Cardiac muscle cell (in vitro differentiated cells and primary cell): Measurements from ENCODE around the gene FCHO1. TPM values are rescaled to one million over a fixed set of nuclear protein-coding genes. Genes with fewer than 3 reads are reported as not detected.

Experiments
- DNase-seq, 2 donors: peaks; one replicate each; pipeline versions ENCODE4 v3.0.0 to v3.0.0-alpha.2; 2010 to 2017; ENCODE audit warnings: low read depth in 1 of 2, low spot score in 1 of 2
- H3K27ac ChIP-seq: fragments of 200-600 bp; sonication (generic); 2 replicates; pipeline ENCODE4 v1.5.1; 2016
- H3K27me3 ChIP-seq: fragments of 200-600 bp; sonication (generic); 2 replicates; pipeline ENCODE4 v1.6.0; 2016; ENCODE audit warnings: control low read depth
- H3K36me3 ChIP-seq: fragments of 200-600 bp; sonication (generic); 2 replicates; pipeline ENCODE4 v1.5.1; 2016; ENCODE audit warnings: control low read depth
- H3K4me1 ChIP-seq: fragments of 200-600 bp; sonication (generic); 2 replicates; pipeline ENCODE4 v1.8.1; 2017; ENCODE audit warnings: low read depth, mild to moderate bottlenecking, mixed run types
- H3K4me3 ChIP-seq: fragments of 200-600 bp; sonication (generic); 2 replicates; pipeline ENCODE4 v1.5.1; 2016; ENCODE audit warnings: mild to moderate bottlenecking
- H3K9me3 ChIP-seq: fragments of 200-600 bp; sonication (generic); 2 replicates; pipeline ENCODE4 v1.5.1; 2017; ENCODE audit warnings: low read depth, mild to moderate bottlenecking, control low read depth
- CTCF ChIP-seq: IDR thresholded peaks from 2 replicates; pipeline ENCODE4 v1.5.1; 2012; ENCODE audit warnings: low read depth, mild to moderate bottlenecking, low read length
- polyA plus RNA-seq: library from polyadenylated mRNA; unstranded; fragments of >200 nt; fragmentation: Nextera tagmentation; extraction: Ambion mirVana; gene quantifications from 2 replicates; pipeline ENCODE4 v1.2.1, GENCODE V29; 2016
- total RNA-seq: library from RNA; depleted of rRNA; stranded (reverse); fragments of >200 nt; gene quantifications from 2 replicates; pipeline ENCODE4 v1.2.3, GENCODE V29; 2016

Gene FCHO1
- total and polyA plus RNA-seq, 2 experiments from 2014 or later: 2.5 to 3.1 TPM

- no peak for TF ChIP-seq CTCF
- no peaks in the 10 kb centered on the region for H3K27me3 ChIP-seq
- H3K9me3 ChIP-seq: no peaks in the 10 kb centered on the region
- no peak for DNase-seq
- no peak overlapping the region for H3K4me3 ChIP-seq
- H3K27ac ChIP-seq: no peak overlapping the region
- peaks cover 8% of the 10 kb centered on the region for H3K36me3 ChIP-seq
- H3K4me1 ChIP-seq: peaks cover 8% of the 10 kb centered on the region
Observed at GRCh38 chr19:17721821-17722220, 29.5 kb upstream of the FCHO1 start.

- peaks cover 17% of the 10 kb centered on the region for H3K36me3 ChIP-seq
- H3K9me3 ChIP-seq: no peaks in the 10 kb centered on the region
- H3K27me3 ChIP-seq: no peaks in the 10 kb centered on the region
- DNase-seq: no peak
- H3K4me1 ChIP-seq: peaks cover 8% of the 10 kb centered on the region
- TF ChIP-seq CTCF: no peak
- no peak overlapping the region for H3K4me3 ChIP-seq
- no peak overlapping the region for H3K27ac ChIP-seq
Observed at GRCh38 chr19:17722655-17723240, 28.5 kb upstream of the FCHO1 start.

GRCh38 chr19:17724655-17725054 is 26.6 kb upstream of the FCHO1 start:
- H3K27me3 ChIP-seq: no peaks in the 10 kb centered on the region
- no peaks in the 10 kb centered on the region for H3K9me3 ChIP-seq
- no peak for TF ChIP-seq CTCF
- H3K4me1 ChIP-seq: peaks cover 8% of the 10 kb centered on the region
- no peak for DNase-seq
- no peak overlapping the region for H3K27ac ChIP-seq
- H3K36me3 ChIP-seq: peaks cover 19% of the 10 kb centered on the region
- no peak overlapping the region for H3K4me3 ChIP-seq

- H3K27ac ChIP-seq: no peak overlapping the region
- H3K4me1 ChIP-seq: peaks cover 4% of the 10 kb centered on the region
- no peak overlapping the region for H3K4me3 ChIP-seq
- no peaks in the 10 kb centered on the region for H3K27me3 ChIP-seq
- H3K36me3 ChIP-seq: peaks cover 19% of the 10 kb centered on the region
- no peak for DNase-seq
- no peaks in the 10 kb centered on the region for H3K9me3 ChIP-seq
- TF ChIP-seq CTCF: peak; percentile 39
Observed at GRCh38 chr19:17725422-17726078, 25.7 kb upstream of the FCHO1 start.

- TF ChIP-seq CTCF: no peak
- peaks cover 19% of the 10 kb centered on the region for H3K36me3 ChIP-seq
Observed at GRCh38 chr19:17726136-17726741, 25.0 kb upstream of the FCHO1 start.

More at GRCh38 chr19:17726136-17726741, 25.0 kb upstream of the FCHO1 start:
- Histone ChIP-seq H3K27ac (no peak overlapping the region), H3K4me1 (no peaks in the 10 kb centered on the region), H3K27me3 (no peaks in the 10 kb centered on the region), H3K4me3 (no peak overlapping the region), H3K9me3 (no peaks in the 10 kb centered on the region)
- DNase-seq: no peak
